Stimulated activated CD8-positive, alpha-beta memory T cell treated with anti-CD3 and anti-CD28 coated beads, Interleukin-4, amount 100 ng/mL, for 48 hours (primary cell): ENCODE data around the gene PODXL.
"Not testable (repeated sequence)": the region's sequence is repeated elsewhere in the genome, so short reads cannot be mapped to it uniquely, and the experiment has no call there.

Experiments
- DNase-seq: peaks from one replicate; pipeline ENCODE4 v3.0.0-alpha.2; 2020

PODXL gene

DNA sequence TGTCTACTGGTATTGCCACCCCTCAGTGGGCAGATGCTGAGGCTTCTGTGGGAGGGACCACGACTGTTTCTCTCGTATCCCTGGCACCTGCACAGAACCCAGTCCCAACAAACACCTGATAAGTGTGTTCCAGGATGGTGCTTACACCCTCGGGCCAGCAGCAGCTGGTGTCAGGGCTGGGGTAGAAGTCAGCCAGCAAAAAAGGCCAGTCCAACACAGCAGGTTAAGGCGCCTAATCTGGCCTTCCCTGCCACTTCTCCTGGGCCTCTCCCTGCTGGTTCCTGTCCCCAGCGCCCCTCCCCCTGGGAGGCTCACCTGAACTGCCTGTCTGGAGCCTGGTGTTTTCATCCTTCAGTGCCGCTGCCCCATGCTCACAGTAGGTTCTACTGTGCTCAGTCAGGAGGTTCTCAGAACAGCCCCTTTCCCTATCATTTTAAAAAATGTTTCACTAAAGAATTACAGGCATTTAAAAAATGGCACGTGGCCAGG is 20.0 kb downstream of the PODXL start:
- DNase-seq = no peak

- DNase-seq = no peak
These were observed 22.6 kb downstream of the PODXL start for GRCh38 chr7:131533566-131534561.

DNA sequence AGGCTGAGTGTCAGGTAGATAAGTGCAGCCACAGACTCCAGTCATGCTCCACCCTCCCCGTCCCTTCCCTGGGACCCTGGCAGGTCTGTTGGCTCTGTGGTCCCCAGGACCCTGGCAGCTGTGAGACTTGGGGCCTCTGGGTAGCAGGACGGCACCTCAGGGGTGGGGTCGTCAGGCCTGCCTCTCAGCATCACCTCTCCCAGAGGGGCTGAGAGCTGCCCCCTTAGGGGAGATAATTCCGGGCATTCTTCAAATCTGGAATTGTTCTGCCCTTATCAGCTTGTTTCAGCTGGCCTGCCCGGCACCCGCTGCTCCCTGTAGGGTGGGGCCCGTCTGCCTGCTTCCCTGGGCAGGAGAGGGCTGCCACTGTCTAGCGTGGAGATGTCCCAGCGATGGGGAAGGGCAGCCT is 23.3 kb downstream of the PODXL start:
- DNase-seq = no peak

DNA sequence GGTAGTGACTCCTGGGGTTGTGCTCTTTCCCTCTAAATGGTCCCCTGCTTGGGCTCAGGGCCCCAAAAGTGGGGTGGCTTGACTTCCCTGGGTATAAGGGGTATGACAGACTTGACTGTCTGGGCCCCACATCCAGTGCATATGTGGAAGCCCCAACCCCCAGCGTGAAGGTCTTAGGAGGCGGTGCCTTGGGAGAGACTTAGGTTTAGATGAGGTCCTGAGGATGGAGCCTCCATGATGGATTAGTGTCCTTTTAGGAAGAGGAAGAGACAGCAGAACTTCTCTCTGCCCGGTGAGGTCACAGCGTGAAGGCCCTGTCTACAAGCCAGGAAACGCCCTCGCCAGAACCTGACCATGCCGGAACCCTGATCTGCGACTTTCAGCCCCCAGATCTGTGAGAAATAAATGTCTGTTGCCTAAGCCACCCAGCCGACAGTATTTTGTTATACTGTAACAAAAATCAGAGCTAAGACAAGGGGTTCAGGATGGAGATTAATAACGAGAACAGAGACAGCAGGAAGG is 23.8 kb downstream of the PODXL start:
- DNase-seq = no peak

DNA sequence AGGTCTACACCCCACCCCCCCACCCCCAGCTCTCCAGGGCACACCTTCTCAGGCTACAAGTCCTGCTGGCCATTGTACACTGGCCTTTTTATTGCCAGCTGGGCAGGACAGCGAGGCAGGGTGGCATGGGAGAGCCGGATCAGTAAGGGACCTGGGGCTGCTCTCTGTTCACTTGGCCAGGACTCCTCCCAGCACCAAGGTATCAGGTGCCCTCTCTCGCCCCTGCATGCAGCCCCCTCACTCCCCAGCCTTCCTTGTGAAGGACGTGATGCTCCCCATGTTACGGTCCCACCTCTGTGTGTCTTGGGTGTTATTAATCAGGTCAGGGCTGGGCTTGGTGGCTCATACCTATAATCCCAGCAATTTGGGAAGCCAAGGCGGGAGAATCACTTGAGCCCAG is 26.3 kb downstream of the PODXL start:
- DNase-seq = no peak

GRCh38 chr7:131529617-131530016 is 26.8 kb downstream of the PODXL start:
- DNase-seq = no peak

- no peak for DNase-seq
These were observed 27.2 kb downstream of the PODXL start for GRCh38 chr7:131529179-131529578.

GRCh38 chr7:131527456-131527855 is 29.0 kb downstream of the PODXL start:
- no peak for DNase-seq

DNA sequence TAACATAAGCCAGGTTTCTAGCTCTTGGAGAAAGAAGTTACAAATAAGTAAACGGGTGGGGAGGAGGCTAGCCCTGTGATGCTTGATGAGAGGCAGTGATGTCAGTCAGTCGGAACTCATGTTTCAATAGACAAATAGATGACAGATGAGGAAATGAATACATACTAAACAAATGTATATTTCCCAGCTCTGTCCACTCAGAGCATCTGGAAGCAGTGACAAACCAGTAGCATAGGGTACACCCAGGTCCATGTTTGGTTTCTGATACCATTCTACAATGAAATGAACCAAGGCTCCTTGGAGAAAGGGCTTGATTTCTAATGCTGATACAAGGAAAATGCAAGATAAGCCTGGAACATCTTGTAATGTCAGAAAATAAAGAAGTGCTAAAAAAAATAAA is 30.6 kb downstream of the PODXL start:
- no peak for DNase-seq

DNA sequence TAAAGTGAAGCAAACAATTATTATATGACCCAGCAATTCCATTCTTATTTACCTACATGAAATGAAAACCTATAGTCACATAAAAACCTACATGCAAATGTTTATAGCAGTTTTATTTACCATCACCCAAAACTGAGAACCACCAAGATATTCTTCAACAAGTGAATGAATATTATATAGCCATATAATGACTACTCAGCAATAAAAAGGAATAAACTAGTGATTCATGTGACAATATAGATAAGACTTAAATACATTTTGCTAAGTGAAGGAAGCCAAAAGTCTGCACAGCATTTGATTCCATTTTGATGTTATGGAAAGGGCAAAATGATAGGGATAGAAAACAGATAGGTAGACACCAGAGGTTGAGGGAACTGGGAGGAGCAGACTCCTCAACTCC is 31.7 kb downstream of the PODXL start:
- DNase-seq = no peak

GRCh38 chr7:131524115-131524514 is 32.3 kb downstream of the PODXL start:
- no peak for DNase-seq

- DNase-seq = no peak
These were observed 34.0 kb downstream of the PODXL start for GRCh38 chr7:131522325-131522930.

DNA sequence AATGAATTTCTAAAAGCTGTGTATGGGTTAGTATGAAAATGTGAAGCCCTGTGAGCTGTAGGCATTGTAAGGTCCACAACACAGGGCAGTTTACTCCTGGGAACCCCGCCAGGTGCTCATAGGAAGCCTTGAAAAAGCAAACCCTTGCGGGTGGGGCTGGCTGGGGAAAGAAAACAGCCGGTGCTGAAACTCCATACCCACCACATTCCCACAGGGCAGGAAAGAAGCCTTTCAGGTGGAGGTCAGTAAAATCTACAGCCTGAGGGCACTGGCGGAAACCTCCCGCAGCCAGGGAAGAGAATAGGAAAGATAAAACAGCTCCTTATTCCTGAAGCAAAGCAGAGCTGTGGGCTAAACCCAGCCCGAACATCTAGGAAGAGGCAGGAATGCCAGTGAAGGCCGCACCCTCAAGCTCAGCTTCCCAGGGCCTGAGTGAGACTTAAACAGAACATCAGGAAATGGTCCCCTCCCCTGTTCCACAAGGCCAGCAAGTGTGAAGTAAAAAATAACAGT is 34.7 kb downstream of the PODXL start:
- DNase-seq = no peak

DNA sequence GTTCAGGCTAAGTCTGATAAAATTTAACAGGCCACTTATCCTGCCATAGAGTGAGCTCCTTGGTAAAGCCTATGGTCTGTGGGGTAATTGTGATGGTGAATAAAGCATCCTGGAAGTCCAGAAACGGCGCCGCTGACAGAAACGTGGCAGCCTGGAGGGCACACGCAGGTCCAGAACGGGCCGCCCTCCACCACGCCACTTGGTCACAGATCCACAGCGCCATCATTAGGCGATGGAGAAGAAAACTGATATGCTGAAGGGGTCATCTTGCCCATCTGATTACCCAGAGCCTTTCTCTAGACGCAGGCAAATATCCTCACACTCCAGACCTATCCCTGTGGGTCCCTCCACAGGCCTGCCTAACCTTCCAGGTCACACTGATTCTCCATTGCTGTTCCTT is 37.8 kb downstream of the PODXL start:
- no peak for DNase-seq

DNA sequence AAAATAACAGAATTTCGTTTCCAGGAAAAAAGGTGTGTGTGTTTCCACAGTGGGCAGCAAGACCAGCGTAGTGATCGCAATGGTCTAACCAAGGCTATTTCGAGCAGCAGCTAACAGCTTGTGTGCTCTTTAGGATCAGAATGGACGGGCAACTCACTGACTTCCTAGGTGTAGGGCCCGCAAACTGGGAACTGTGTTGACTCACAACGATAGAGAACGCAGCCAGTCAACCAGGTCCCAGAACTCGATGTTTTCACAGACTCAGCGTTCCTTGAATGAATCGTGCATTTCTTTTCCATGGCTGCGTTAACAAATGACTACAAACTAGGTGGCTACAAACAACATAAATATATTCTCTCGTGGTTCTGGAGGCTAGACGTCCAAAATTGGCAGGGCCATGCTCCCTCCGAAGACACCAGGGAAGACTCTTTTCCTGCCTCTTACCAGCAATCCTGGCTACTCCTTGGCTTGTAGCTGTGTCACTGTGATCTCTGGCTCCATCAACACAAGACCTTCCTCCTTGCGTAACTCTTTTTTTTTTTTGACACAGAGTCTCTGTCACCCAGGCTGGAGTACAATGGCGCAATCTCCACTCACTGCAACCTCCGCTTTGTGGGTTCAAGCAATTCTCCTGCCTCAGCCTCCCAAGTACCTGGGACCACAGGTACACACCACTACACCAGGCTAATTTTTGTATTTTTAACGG is 39.1 kb downstream of the PODXL start:
- DNase-seq = no peak

DNA sequence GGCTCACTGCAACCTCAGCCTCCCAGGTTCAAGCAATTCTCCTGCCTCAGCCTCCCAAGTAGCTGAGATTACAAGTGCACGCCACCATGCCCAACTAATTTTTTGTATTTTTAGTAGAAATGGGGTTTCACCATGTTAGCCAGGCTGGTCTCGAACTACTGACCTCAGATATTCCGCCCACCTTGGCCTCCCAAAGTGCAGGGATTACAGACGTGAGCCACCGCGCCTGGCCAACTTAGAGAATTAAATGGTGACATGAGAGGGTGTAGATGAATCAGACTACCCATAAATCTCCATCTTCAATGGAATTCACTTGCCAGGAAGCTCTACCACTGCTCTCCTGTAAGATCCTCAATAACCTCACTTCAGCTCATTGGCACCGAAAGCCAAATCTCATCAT is 41.0 kb downstream of the PODXL start:
- not testable (repeated sequence) for DNase-seq

GRCh38 chr7:131513245-131514061 is 43.0 kb downstream of the PODXL start:
- peak; percentile 91 for DNase-seq

DNA sequence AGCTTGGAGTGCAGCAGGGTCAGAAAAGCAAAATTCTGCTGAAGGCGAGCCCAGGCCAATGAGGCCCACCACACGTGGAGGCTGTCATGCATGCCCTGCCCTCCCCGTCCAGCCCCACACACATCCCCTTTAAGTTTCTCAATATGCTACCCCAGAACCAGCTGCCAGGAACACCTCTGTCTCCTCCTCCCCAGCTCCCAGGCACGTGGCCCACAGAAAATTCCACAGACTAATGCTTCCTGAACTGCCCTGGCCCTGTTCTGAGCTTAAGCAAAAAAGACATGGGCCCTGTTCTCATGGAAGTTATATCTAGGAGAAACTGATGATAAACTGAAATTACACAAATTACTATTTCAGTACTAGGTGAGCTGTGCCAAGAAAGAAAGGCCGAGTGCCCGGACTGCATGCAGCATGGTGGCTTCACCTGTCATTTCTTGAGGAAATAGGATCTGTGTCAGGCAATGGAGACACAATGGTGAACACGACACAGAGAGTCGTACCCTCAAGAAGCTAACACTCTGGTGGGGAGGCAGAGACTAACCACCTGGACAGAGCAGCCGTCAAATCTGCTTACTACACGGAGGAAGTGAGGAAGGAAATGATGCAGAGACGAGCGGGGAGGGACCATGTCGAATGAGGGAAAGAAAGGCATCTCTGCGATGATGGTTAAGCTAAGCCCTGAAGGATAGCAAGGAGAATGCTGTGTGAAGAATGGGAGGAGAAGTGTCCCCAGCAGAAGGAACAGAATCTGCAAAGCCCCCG is 44.5 kb downstream of the PODXL start:
- no peak for DNase-seq

DNA sequence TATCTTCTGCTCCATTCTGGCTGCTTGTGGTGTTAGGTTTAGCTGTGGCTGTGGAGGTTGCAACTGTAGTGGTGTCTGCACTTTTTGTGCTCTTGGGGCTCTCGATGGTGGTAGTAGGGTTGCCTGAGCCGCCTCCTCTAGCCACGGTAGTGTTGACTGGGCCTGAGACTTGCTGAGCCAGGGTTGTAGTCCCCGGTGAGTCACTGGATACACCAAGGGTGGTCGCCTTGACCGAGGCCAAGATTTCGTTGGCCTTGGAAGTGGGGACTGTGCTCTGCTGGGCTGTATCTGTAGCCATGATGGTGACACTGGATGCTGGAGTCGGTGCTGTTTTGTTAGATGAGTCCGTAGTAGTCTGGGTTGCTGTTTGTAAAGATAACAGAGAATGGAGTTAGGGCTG is 45.4 kb downstream of the PODXL start:
- no peak for DNase-seq

DNA sequence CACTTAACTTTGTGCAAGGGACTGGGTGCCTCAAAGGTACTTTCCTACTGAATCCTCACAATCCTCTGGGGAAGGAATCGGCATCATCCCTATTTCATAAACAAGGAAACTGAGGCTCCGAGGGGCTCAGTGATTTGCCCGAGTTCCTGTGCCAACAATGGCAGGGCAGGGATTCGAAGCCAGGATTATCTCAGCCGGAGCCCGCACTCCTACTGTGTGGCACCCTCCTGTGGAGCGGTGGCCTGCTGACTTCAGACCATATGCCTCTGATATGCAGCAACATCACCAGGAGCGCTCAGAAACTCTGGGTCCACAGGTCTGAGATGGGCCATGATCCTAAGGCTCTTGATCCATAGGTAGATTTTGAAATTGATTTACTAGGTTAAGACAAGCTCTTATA is 46.6 kb downstream of the PODXL start:
- no peak for DNase-seq

GRCh38 chr7:131508754-131509486 is 47.5 kb downstream of the PODXL start:
- no peak for DNase-seq
